GM12878 (cell line): ENCODE measurements around the gene TMEM151A. TPM values are rescaled to one million over a fixed set of nuclear protein-coding genes. Genes with fewer than 3 reads are reported as not detected.

Experiments used
- ATAC-seq: fragments of 200-7000 bp; cut with Tn5 transposase; 3 replicates; pipeline ENCODE4 v1.9.1; 2020; ENCODE audit warnings: mild to moderate bottlenecking, moderate library complexity
- BruUV-seq: library from RNA; stranded (reverse); fragments of 400-500 nt; replicated peaks from 2 replicates; lab custom pipeline; 2021; lab: Mats Ljungman, UMichigan
- CTCF ChIA-PET: fragments of 300-600 bp; sonication (Branson Sonifier 250); formaldehyde crosslinking; extraction: SDS; loops from one replicate; lab custom pipeline; 2021; ENCODE audit warnings: inconsistent platforms; lab: Yijun Ruan, JAX
- POLR2A ChIA-PET: fragments of 350-600 bp; formaldehyde crosslinking; extraction: SDS; loops from one replicate; lab custom pipeline; 2021; ENCODE audit warnings: inconsistent platforms; lab: Charles Lee
- RAD21 ChIA-PET: fragments of 300-600 bp; sonication (Branson Sonifier 250); formaldehyde crosslinking; loops from one replicate; lab custom pipeline; 2023; ENCODE audit warnings: antibody characterized with exemption; ENCODE audit not compliant: unreplicated experiment; lab: Charles Lee
- SMC1A ChIA-PET: fragments of 300-600 bp; sonication (Branson Sonifier 250); formaldehyde crosslinking; loops from one replicate; lab custom pipeline; 2023; ENCODE audit not compliant: unreplicated experiment, uncharacterized antibody; lab: Charles Lee
- DNase-seq: peaks from one replicate; pipeline ENCODE4 v3.0.0-alpha.2; 2011; ENCODE audit warnings: low read depth, low spot score
- FAIRE-seq: peaks from 3 replicates; lab custom pipeline; 2011; peaks lifted over from hg19 to GRCh38; lab: Jason Lieb, UNC
- H2AFZ ChIP-seq: 2 replicates; pipeline ENCODE4 v1.6.0; 2011; ENCODE audit warnings: low read depth, low read length, control low read depth; ENCODE audit not compliant: control insufficient read depth
- H3K27ac ChIP-seq: 2 replicates; pipeline ENCODE4 v1.5.1; 2011; ENCODE audit warnings: control low read depth; ENCODE audit not compliant: control insufficient read depth, insufficient read depth
- H3K27me3 ChIP-seq, 2 experiments: replicated peaks in 1 of 2; 2 replicates each; pipeline versions ENCODE4 v1.6.0 to v1.6.1; 2011; ENCODE audit warnings: low read length in 1 of 2; ENCODE audit not compliant: control insufficient read depth in 2 of 2, insufficient read depth in 2 of 2
- H3K36me3 ChIP-seq, 2 experiments: 2 replicates each; pipeline ENCODE4 v1.5.1; 2011; ENCODE audit warnings: low read length in 1 of 2; ENCODE audit not compliant: control insufficient read depth in 2 of 2, insufficient read depth in 2 of 2
- H3K4me1 ChIP-seq: 2 replicates; pipeline ENCODE4 v1.6.1; 2011; ENCODE audit warnings: mild to moderate bottlenecking, low read length, moderate library complexity, mixed read lengths; ENCODE audit not compliant: control insufficient read depth, insufficient read depth
- H3K4me2 ChIP-seq: 2 replicates; pipeline ENCODE4 v1.6.0; 2011; ENCODE audit warnings: control low read depth; ENCODE audit not compliant: control insufficient read depth, insufficient read depth
- H3K4me3 ChIP-seq: fragments of 200-600 bp; sonication (generic); 2 replicates; pipeline ENCODE4 v1.5.1; 2016
- H3K79me2 ChIP-seq: 2 replicates; pipeline ENCODE4 v1.6.0; 2011; ENCODE audit warnings: low read length; ENCODE audit not compliant: control insufficient read depth, insufficient read depth
- H3K9ac ChIP-seq: 2 replicates; pipeline ENCODE4 v1.8.0; 2011; ENCODE audit warnings: low read length, control low read depth, mixed read lengths; ENCODE audit not compliant: control insufficient read depth, insufficient read depth
- H3K9me3 ChIP-seq: replicated peaks from 3 replicates; pipeline ENCODE4 v1.5.1; 2011; ENCODE audit warnings: mild to moderate bottlenecking, low read length; ENCODE audit not compliant: control insufficient read depth, insufficient read depth
- H4K20me1 ChIP-seq: 2 replicates; pipeline ENCODE4 v1.6.0; 2011; ENCODE audit not compliant: control insufficient read depth, insufficient read depth
- CREB1 ChIP-seq: IDR thresholded peaks from 2 replicates; pipeline ENCODE4 v1.6.1; 2012; ENCODE audit warnings: low read depth, mild to moderate bottlenecking, inconsistent platforms
- MTA2 ChIP-seq: fragments of 450-650 bp; IDR thresholded peaks from 2 replicates; pipeline ENCODE4 v1.6.1; 2016; ENCODE audit warnings: low read depth, mild to moderate bottlenecking, moderate library complexity
- POLR2A ChIP-seq: IDR thresholded peaks from 2 replicates; pipeline ENCODE4 v1.6.1; 2011; ENCODE audit warnings: low read depth, mild to moderate bottlenecking, low read length
- RBBP5 ChIP-seq: fragments of 200-600 bp; sonication (generic); conservative IDR thresholded peaks from 2 replicates; pipeline ENCODE4 v1.6.1; 2016
- TCF12 ChIP-seq: IDR thresholded peaks from 2 replicates; pipeline ENCODE4 v1.6.1; 2011; ENCODE audit warnings: low read depth, mild to moderate bottlenecking, low read length
- TCF7 ChIP-seq: IDR thresholded peaks from 2 replicates; pipeline ENCODE4 v1.6.1; 2014; ENCODE audit warnings: antibody characterized with exemption, borderline replicate concordance
- WGBS: methylation state at CpG from one replicate; pipeline ENCODE4 v1.1.6; 2016; ENCODE audit warnings: low lambda C conversion rate; ENCODE audit not compliant: insufficient replicate concordance, insufficient coverage; ENCODE audit errors: missing lambda C conversion rate; 5-methylcytosine and 5-hydroxymethylcytosine counted together
- in situ Hi-C: fragments of 300-500 bp; cut with MboI; formaldehyde crosslinking; loops from 9 replicates; pipeline ENCODE4 v1.14.3; 2018; ENCODE audit warnings: mixed read lengths
- intact Hi-C: fragments of 100-400 bp; cut with micrococcal nuclease; formaldehyde crosslinking; loops from one replicate; pipeline ENCODE4 v1.14.2; 2022; ENCODE audit not compliant: unreplicated experiment
- polyA plus RNA-seq, 11 experiments: library from polyadenylated mRNA; depleted of rRNA in 4 of 11; unstranded in 6 of 11; stranded (reverse) in 5 of 11; fragments of >200 nt; fragmentation: Nextera tagmentation in 4 of 11; fragmentation: Illumina TruSeq in 1 of 11; extraction: Ambion mirVana in 4 of 11; extraction: Trizol in 1 of 11; gene quantifications; 1 replicate in 1 of 11; 2 replicates in 10 of 11; pipeline versions ENCODE4 v1.2.1 to v1.2.3, GENCODE V29; 2011 to 2016; ENCODE audit warnings: inconsistent platforms in 2 of 11, missing spikeins in 2 of 11, low read depth in 1 of 11
- total RNA-seq, 4 experiments: library from RNA; depleted of rRNA in 3 of 4; stranded (reverse); fragments of >200 nt in 3 of 4; fragmentation: Illumina TruSeq in 1 of 4; extraction: Trizol in 1 of 4; gene quantifications; 2 replicates each; pipeline versions ENCODE4 v1.2.1 to v1.2.3, GENCODE V29; 2013 to 2021

Gene TMEM151A
- total and polyA plus RNA-seq, 10 of the 15 experiments (the other 5 are each of a cell fraction or from before 2014, with no cell fraction given) = not detected

DNA sequence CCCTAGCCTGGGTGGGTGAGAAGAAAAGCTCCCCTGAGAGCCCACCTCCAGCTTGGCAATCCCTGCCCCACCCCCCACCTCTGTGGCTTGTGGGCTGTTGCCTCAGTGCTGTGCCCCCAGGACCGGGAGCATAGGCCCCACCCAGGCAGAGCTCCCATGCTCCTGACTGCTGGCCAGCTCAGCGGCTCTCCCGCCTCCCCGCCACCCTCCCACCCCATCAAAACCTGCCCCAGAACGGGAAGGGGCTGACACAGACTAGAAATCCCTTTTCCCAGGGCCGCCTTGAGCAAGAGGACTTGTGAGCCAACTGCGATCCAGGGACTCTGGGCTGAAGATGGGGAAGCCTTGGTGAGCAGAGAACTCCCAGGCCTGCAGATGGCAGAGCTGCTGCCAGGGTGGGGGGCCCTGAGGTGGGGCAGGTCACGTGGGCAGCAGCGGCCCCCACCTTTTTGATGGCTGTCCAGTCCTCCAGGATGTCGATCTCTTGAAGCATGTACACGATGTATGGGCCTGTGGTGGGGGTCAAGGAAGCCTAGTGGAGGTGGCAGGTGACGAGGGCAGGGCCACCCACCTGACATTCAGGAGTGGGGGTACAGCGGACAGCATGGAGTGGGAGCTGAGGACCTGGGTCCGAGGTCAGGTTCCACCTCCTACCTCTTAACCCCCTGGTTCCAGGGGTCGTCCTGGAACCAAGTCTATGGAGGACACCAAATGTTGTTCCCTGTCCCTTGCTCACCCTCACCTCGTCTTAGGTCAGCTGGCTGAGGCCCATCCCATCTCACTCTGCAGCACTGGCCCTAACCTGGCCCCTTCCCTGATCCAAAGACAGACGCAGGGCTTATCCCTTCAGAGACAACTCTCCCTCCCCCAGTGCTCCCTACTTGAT, 46.8 kb downstream of the TMEM151A start:
- Histone ChIP-seq H4K20me1 (no peaks in the 10 kb centered on the region), H3K9me3 (no peaks in the 10 kb centered on the region), H3K4me3 (no peak overlapping the region), H3K4me2 (no peak overlapping the region), H2AFZ (no peak overlapping the region), H3K4me1 (peaks cover 21% of the 10 kb centered on the region), H3K9ac (no peak overlapping the region), H3K79me2 (peaks cover 3% of the 10 kb centered on the region; the same call in 1 of the 2 replicates), H3K27me3 (no peaks in the 10 kb centered on the region), H3K27ac (no peak overlapping the region), H3K36me3 (peaks cover 0 to 19% of the 10 kb centered on the region in 2 experiments; a peak in 3 of 4 replicates)
- DNase-seq (no peak), FAIRE-seq (no peak), ATAC-seq (no peak)
- CTCF ChIA-PET = interaction anchor here (1.5 to 1.6 kb wide), 3 partner anchors 27 to 47 kb away, joined by 6 to 12 read pairs (median 8); no protein-coding TSS in a partner anchor
- intact Hi-C loops (no loop called here), in situ Hi-C loops (no loop called here)
- POLR2A ChIA-PET = interaction anchor here (0.6 kb wide), 1 partner anchor 13 kb away, joined by 5 read pairs; no protein-coding TSS in a partner anchor
- 83% methylated on average over 14 of the region's 17 CpGs for WGBS
- RAD21 ChIA-PET = interaction anchor here (1.2 to 1.4 kb wide), 2 partner anchors 26 to 48 kb away, joined by 3 to 6 read pairs; no protein-coding TSS in a partner anchor
- no TSS peak for BruUV-seq
- TF ChIP-seq POLR2A (0 out of 2 replicates have a peak, but pooled peaks have one; percentile 6), MTA2 (no peak), TCF12 (no peak), TCF7 (no peak), RBBP5 (no peak), CREB1 (no peak)
- SMC1A ChIA-PET = interaction anchor here (0.9 to 1.6 kb wide), 3 partner anchors 21 to 51 kb away, joined by 3 to 7 read pairs (median 3); partner anchors contain the start of gene CD248
